HG03469 (cell line): ENCODE measurements around the gene TOPORS.

ENCODE experiments used
- ATAC-seq: cut with Tn5 transposase; IDR thresholded peaks from one replicate; pipeline ENCODE4 v1.9.1; 2021; ENCODE audit warnings: mild to moderate bottlenecking, moderate library complexity, moderate number of reproducible peaks; ENCODE audit not compliant: unreplicated experiment

TOPORS gene

DNA sequence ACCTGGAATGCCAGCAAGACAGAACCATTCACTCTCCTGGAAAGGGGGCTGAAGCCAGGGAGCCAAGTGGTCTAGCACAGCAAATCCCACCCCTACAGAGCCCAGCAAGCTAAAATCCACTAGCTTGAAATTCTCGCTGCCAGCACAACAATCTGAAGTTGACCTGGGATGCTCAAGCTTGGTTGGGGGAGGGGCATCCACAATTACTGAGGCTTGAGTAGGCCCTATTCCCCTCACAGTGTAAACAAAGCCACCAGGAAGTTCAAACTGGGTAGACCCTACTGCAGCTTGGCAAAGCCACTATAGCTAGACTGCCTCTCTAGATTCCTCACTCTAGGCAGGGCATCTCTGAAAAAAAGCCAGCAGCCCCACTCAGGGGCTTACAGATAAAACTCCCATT lies 43.7 kb downstream of the TOPORS start:
- no peak for ATAC-seq

- no peak for ATAC-seq
Measured at GRCh38 chr9:32503008-32503407, 49.4 kb downstream of the TOPORS start.

DNA sequence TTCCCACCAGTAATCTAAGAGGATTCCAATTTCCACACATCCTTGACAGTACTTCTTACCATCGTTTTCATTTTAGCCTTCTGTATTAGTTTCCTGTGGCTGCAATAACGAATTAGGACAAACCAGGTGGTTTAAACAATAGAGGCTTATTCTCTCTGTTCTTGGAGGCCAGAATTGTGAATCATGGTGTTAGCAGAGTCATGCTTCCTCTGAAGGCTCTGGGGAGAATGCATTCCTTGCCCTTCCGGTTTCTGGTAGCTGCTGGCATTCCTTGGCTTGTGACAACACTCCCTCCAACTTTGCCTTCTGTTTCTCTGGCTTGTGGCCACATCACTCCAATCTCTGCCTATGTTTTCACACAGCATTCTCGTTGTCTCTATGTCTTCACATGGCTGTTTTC lies 49.9 kb downstream of the TOPORS start:
- ATAC-seq: no peak

- no peak for ATAC-seq
Measured at GRCh38 chr9:32501868-32502267, 50.5 kb downstream of the TOPORS start.

GRCh38 chr9:32500768-32501167 lies 51.6 kb downstream of the TOPORS start:
- ATAC-seq: no peak

DNA sequence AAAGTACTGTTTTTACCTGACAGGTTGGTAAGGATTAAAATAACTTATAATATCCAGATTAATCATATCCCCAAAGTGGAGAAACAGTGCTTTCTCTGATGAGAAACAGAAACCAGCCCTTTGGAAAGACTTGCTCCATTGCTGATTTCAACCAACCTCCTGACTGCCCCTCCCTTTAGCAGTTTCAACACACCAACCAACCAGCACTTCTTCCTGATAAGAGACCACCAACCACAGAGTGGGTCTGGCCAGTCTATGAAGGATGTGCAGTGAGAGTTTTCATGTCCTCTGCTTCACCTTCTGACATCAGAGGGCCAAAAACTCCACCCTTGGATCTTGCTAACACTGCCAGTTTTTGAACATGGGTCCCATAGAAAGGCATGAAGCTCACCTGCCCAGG lies 54.5 kb downstream of the TOPORS start:
- no peak for ATAC-seq

- ATAC-seq: no peak
Measured at GRCh38 chr9:32490601-32491000, 61.8 kb downstream of the TOPORS start.
